ENCODE measurements around the gene PDE4D.

Gene PDE4D

GRCh38 chr5:59661954-59662615 is 231.4 kb downstream of the PDE4D start:
- Mint-ChIP-seq H3K27ac (no peak overlapping the region), H3K36me3 (no peaks in the 10 kb centered on the region), H3K4me3 (peak overlapping the region; percentile 38), H3K27me3 (no peaks in the 10 kb centered on the region), H3K9me3 (no peaks in the 10 kb centered on the region), H3K4me1 (peaks cover 4% of the 10 kb centered on the region)

- Mint-ChIP-seq H3K4me3 (no peak overlapping the region), H3K36me3 (no peaks in the 10 kb centered on the region), H3K27ac (no peak overlapping the region), H3K27me3 (no peaks in the 10 kb centered on the region), H3K9me3 (no peaks in the 10 kb centered on the region), H3K4me1 (peaks cover 4% of the 10 kb centered on the region)
These were observed 232.2 kb downstream of the PDE4D start for GRCh38 chr5:59661311-59661710.

- H3K27me3 Mint-ChIP-seq: no peaks in the 10 kb centered on the region
- H3K4me1 Mint-ChIP-seq: peaks cover 4% of the 10 kb centered on the region
- H3K27ac Mint-ChIP-seq: no peak overlapping the region
- H3K9me3 Mint-ChIP-seq: no peaks in the 10 kb centered on the region
- H3K36me3 Mint-ChIP-seq: no peaks in the 10 kb centered on the region
- H3K4me3 Mint-ChIP-seq: no peak overlapping the region
These were observed 232.8 kb downstream of the PDE4D start for GRCh38 chr5:59660737-59661136.

- Mint-ChIP-seq H3K4me1 (no peaks in the 10 kb centered on the region), H3K4me3 (no peak overlapping the region), H3K27me3 (no peaks in the 10 kb centered on the region), H3K36me3 (no peaks in the 10 kb centered on the region), H3K9me3 (no peaks in the 10 kb centered on the region), H3K27ac (no peak overlapping the region)
These were observed 236.9 kb downstream of the PDE4D start for GRCh38 chr5:59656351-59657254.

- no peaks in the 10 kb centered on the region for H3K27me3 Mint-ChIP-seq
- no peak overlapping the region for H3K27ac Mint-ChIP-seq
- H3K9me3 Mint-ChIP-seq: no peaks in the 10 kb centered on the region
- H3K36me3 Mint-ChIP-seq: no peaks in the 10 kb centered on the region
- no peaks in the 10 kb centered on the region for H3K4me1 Mint-ChIP-seq
- no peak overlapping the region for H3K4me3 Mint-ChIP-seq
These were observed 237.7 kb downstream of the PDE4D start for GRCh38 chr5:59655693-59656309.

- Mint-ChIP-seq H3K4me3 (no peak overlapping the region), H3K27ac (no peak overlapping the region), H3K36me3 (no peaks in the 10 kb centered on the region), H3K9me3 (no peaks in the 10 kb centered on the region), H3K4me1 (no peaks in the 10 kb centered on the region), H3K27me3 (no peaks in the 10 kb centered on the region)
These were observed 238.8 kb downstream of the PDE4D start for GRCh38 chr5:59654691-59655090.

- Mint-ChIP-seq H3K4me3 (no peak overlapping the region), H3K9me3 (no peaks in the 10 kb centered on the region), H3K4me1 (no peaks in the 10 kb centered on the region), H3K36me3 (no peaks in the 10 kb centered on the region), H3K27me3 (no peaks in the 10 kb centered on the region), H3K27ac (no peak overlapping the region)
These were observed 241.1 kb downstream of the PDE4D start for GRCh38 chr5:59652449-59652848.

GRCh38 chr5:59648949-59649921 is 244.3 kb downstream of the PDE4D start:
- Mint-ChIP-seq H3K27me3 (no peaks in the 10 kb centered on the region), H3K27ac (no peak overlapping the region), H3K9me3 (no peaks in the 10 kb centered on the region), H3K36me3 (no peaks in the 10 kb centered on the region), H3K4me1 (no peaks in the 10 kb centered on the region), H3K4me3 (no peak overlapping the region)

GRCh38 chr5:59648038-59648831 is 245.3 kb downstream of the PDE4D start:
- Mint-ChIP-seq H3K36me3 (no peaks in the 10 kb centered on the region), H3K4me1 (no peaks in the 10 kb centered on the region), H3K9me3 (no peaks in the 10 kb centered on the region), H3K27ac (no peak overlapping the region), H3K4me3 (no peak overlapping the region), H3K27me3 (no peaks in the 10 kb centered on the region)

GRCh38 chr5:59645380-59645779 is 248.1 kb downstream of the PDE4D start:
- Mint-ChIP-seq H3K4me3 (no peak overlapping the region), H3K36me3 (no peaks in the 10 kb centered on the region), H3K9me3 (no peaks in the 10 kb centered on the region), H3K27me3 (no peaks in the 10 kb centered on the region), H3K27ac (no peak overlapping the region), H3K4me1 (no peaks in the 10 kb centered on the region)

GRCh38 chr5:59640411-59640810 is 253.1 kb downstream of the PDE4D start:
- no peaks in the 10 kb centered on the region for H3K4me1 Mint-ChIP-seq
- H3K36me3 Mint-ChIP-seq: no peaks in the 10 kb centered on the region
- no peak overlapping the region for H3K4me3 Mint-ChIP-seq
- H3K27ac Mint-ChIP-seq: no peak overlapping the region
- H3K27me3 Mint-ChIP-seq: no peaks in the 10 kb centered on the region
- H3K9me3 Mint-ChIP-seq: no peaks in the 10 kb centered on the region

- H3K36me3 Mint-ChIP-seq: no peaks in the 10 kb centered on the region
These were observed 255.5 kb downstream of the PDE4D start for GRCh38 chr5:59637884-59638580.

GRCh38 chr5:59629561-59629960 is 264.0 kb downstream of the PDE4D start:
- Mint-ChIP-seq H3K36me3 (peaks cover 2% of the 10 kb centered on the region), H3K4me1 (no peaks in the 10 kb centered on the region), H3K27ac (no peak overlapping the region)

More at GRCh38 chr5:59637884-59638580, 255.5 kb downstream of the PDE4D start:
- Mint-ChIP-seq H3K27ac (no peak overlapping the region), H3K9me3 (peaks cover 1% of the 10 kb centered on the region), H3K4me3 (no peak overlapping the region), H3K4me1 (no peaks in the 10 kb centered on the region), H3K27me3 (peaks cover 2% of the 10 kb centered on the region)

More at GRCh38 chr5:59629561-59629960, 264.0 kb downstream of the PDE4D start:
- no peak overlapping the region for H3K4me3 Mint-ChIP-seq
- H3K9me3 Mint-ChIP-seq: peaks cover 5% of the 10 kb centered on the region
- peaks cover 2% of the 10 kb centered on the region for H3K27me3 Mint-ChIP-seq

All from activated naive CD4-positive, alpha-beta T cell treated with anti-CD3 and anti-CD28 coated beads, Interleukin-2, amount 50 U/mL, for 24 hours (primary cell).